Measurements from ENCODE around the gene KCNAB3.

KCNAB3 gene

DNA sequence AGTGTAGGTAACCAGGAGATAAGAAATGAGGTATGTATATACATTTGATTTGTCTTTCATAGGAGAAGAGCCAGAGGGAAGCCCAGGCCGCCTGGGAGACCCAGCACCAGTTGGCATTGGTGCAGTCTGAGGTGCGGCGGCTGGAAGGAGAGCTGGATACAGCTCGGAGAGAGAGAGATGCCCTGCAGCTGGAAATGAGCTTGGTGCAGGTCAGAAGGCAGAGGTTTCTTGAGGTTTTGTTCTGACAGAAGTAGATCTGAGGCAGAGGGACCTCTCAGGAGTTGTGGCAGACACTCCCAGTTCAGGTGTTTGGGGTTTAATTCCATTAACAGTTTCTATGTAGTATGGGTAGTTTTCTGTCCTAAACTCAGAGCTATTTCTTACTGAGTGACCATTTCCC is 10.4 kb upstream of the KCNAB3 start:
- DNase-seq (ENCODE audit: low spot score): no peak

DNA sequence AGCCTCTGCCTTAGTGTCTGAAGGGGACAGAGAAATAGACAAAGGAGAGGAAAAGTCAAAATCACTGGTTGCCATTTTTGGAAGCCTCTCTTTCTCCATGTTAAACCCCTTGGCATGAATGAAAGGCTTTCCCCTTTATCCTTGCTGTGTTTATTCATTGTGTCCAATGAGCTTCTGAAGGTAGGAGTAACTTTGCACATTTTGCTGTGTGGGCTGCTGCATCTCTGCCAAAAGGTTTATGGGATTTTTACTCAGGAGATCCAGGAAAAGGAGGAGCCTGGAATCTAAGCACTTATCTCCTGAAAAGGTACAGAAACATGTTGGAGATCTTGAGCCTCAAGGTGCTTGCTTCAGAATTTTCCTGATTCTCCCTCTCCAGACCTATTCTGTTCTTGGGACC is 6.2 kb upstream of the KCNAB3 start:
- DNase-seq (ENCODE audit: low spot score): no peak

DNA sequence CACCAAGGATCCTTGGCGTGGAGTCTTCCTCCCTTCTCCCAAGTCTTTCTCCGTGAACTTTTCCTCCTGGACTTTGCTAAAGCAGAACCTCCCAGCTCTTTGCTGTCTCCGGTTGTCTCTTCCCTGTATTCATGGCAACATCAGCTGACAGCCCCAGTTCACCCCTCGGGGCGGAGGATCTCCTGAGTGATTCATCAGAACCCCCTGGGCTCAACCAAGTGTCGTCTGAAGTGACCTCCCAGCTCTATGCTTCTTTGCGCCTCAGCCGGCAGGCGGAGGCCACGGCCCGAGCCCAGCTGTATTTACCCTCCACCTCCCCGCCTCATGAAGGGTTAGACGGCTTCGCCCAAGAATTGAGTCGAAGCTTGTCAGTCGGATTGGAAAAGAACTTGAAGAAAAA is 3.3 kb upstream of the KCNAB3 start:
- DNase-seq (ENCODE audit: low spot score): peak; percentile 71

DNA sequence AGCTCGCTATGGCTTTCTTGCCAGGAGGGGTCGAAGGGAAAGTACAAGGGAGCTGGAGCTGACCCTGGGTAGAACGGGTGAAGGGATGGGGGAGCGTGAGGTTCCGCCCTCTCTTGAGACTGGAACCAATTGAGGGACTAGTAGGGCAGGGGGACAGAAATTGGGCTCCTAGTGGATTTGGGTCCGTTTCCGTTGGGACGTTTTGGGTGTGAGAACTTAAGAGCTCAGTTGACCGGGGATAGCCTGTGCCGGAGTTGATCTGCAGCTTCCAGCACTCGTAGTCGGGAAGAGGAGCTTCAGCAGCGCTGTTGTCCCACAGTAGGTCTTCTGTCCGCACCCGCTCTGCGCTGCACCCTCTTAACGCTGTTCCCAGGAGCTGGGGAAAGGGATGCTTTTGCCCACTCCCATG is 2.8 kb upstream of the KCNAB3 start:
- peak; percentile 53 for DNase-seq (ENCODE audit: low spot score)

DNA sequence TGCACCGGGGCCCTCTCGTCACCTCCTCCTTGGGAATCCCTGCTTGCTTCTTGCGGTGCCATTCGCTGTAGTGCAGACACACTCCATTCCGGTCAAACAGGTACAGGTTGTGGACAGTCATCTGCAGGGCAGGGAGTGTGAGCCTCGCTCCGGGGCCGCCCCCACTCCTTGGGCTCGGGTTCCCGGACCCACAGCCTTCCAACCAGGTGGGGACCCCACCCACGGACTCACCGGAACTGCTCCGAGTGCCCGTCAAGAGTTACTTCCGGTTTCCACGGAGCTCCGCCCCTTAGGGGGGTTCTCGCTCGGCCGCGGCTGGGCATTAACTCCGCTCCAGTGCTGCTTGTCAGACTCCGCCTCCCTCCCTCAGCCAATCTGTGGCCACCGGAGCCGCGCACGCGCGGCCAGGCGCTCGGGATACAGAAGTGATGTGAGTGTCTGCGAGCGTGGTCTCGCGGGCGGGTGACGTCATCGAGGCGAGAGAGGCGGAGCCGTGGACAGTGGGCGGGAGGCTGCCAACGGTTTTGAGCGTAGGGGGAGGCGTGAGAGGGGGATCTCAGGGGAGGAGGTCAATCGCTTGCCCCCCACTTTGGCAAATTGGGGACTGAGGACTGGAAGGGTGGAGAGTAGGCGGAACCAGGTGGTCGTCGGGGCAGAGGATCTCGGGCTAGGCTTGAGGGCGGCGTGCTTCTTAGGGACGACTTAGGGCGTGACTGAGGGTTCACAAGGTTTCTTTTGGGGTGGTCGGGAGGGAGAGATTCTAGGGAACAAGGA is 2.2 kb upstream of the KCNAB3 start, which contains the start of the genes CNTROB and TRAPPC1:
Gene CNTROB (plus strand): TSS at position 498 of the 774 bp plus-strand sequence. CDS start 874 bp downstream, outside the sequence.
Gene TRAPPC1 (minus strand): TSS at position 238 of the 774 bp plus-strand sequence. CDS start 117 bp downstream, at position 121.
- peak; percentile 100 for DNase-seq (ENCODE audit: low spot score)

DNA sequence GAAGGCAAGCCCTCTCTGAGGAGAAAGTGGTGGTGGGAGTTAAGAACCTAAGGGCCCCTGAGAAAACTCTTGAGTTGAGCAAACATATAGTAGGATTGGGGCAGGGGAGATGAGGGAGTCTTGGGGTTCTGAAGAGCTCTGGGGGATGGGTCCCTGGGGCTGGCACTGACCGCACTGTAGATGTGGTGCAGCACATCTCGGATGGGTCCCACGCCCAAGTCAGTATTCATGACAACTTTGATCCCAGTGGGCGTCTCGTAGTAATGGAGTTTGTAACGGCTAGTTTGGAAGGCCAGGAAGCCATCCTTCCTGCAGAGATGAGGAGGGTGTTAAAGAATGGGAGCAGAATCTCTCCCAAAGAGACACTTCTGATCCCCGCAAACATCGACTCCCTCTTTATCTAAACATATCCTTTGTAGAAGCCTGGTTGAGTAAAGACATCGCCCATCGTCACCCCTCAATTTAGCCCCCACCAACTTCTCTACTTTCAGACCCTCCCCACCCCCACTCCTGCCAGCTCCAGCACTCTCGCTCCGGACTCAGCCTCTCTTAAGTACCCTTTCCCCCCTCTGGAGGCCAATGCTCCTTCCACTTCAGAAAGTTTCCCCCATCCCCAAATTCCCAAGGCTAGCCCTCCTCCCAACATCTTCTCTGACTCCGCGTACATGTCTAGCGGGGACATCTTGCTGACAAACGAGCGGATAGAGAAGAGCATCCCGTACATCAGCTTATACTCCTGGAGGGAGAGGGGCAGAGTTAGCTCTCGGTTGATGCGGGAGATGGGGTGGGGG is 1.4 kb upstream of the KCNAB3 start:
- DNase-seq (ENCODE audit: low spot score): no peak

DNA sequence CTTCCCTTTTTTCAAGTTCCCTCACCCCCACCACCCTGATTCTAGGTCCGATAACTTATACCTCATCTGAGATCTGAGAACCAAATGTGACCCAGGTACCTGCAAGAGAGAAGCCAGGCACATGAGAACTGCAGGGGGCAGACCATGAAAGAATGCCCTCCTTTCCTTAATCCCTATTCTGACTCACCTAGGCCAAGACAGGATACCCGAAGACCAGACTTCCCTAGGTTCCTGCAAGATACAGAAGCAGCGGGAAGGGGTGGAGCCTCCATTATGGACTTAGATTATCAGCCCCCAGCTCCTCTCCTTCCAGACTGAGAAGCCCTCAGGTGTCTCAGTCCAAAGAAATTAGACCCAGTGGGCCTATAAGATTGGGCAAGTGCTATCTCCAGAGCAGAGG is 2.1 kb downstream of the KCNAB3 start:
- DNase-seq (ENCODE audit: low spot score): no peak

DNA sequence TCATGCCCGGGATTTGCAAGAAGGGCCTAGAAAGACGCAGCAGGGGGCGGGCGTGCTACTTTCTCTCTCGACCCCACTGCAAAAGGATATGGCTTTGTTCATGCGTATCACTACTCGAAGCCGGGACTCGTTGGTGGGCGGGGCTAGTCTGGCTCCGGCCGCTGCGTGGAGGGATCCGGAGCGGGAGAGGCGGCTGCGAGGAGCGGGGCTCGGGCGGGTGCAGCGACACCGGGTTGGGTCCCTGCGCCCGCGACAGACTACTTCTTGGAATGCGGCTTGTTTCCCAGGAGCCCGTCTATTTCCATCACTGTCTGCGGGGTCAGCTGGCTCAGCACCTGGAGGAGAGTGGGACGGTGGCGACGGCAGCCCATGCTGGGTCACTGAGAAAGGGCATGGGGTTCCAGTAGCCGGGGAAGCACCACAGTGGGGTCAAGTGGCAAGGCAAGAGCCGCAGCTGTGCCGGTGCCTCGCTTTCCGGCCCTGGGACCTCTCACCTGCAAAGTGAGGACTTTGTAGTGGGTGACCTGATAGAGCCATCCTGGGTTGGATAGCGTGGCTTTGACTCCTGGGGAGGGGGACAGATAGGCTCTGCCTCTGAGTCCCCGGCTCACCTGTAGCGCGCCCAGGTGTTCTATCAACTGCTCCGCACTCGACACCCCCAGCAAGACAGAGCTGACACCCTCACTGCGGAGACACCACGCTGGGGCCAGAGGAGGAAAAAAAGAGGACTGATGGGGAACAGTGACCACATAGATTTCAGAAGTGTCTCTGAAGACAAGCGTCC is 6.6 kb downstream of the KCNAB3 start:
- DNase-seq (ENCODE audit: low spot score): peak; percentile 89

DNA sequence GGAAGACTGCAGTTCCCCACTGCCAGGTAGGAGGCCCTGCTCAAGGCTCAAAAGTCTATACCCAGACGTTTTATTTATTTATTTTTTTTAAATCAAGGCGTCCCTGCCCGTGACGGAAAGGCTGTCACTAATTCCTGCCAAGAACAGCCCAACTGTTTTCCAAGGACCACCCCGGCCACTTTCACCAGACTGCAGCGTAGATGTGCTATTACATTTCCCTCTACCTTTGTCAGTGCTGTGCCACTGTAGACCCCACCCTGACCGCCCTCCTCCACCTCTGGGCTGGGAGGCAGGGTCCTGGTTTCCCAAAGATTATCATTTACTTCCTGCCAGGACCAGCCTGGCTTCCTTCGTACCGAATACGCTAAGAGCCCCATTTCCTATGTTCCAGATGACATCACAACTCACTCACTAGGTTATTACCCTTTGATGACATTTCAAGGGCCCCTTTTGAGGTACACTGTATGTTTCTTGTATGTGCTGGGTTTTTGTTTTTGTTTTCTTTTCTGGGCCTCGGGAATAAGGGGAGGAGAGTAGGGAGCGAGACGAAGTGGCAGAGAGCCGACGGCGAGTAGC is 7.3 kb downstream of the KCNAB3 start:
- no peak for DNase-seq (ENCODE audit: low spot score)

DNA sequence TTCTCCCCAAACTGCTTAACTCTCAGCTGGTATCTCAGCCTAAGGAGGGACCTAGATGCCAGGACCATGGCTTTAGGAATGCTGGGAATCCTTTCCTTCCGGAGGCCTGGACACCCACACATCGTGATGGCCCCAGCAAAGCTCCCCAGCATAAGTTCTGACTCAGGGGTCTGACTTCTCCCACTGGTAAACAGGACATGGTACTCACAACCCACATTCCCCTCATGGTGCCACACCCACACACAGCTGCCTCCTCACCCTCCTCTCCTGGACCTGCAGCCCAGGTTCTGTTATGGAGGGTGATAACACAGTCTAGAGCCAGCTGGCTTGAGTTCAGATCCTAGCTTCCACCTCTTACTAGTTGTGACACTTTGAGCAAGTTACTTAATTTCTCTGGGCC is 12.8 kb downstream of the KCNAB3 start:
- DNase-seq (ENCODE audit: low spot score): peak; percentile 55

DNA sequence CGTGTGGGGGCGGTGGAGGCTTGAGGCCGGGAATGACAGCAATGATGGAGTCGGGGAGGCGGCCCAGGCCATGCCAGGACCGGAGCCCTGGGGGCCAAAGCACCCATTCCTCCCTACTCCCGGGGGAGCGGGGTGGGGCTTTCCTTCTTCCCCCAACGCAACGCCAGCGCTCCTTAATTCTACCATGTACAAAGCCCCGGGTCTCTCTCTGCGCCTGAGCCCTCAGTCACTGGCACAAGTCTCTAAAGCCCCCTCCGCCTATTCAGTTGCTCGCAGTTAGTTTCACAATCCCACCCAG is 13.3 kb downstream of the KCNAB3 start:
- no peak for DNase-seq (ENCODE audit: low spot score)

DNA sequence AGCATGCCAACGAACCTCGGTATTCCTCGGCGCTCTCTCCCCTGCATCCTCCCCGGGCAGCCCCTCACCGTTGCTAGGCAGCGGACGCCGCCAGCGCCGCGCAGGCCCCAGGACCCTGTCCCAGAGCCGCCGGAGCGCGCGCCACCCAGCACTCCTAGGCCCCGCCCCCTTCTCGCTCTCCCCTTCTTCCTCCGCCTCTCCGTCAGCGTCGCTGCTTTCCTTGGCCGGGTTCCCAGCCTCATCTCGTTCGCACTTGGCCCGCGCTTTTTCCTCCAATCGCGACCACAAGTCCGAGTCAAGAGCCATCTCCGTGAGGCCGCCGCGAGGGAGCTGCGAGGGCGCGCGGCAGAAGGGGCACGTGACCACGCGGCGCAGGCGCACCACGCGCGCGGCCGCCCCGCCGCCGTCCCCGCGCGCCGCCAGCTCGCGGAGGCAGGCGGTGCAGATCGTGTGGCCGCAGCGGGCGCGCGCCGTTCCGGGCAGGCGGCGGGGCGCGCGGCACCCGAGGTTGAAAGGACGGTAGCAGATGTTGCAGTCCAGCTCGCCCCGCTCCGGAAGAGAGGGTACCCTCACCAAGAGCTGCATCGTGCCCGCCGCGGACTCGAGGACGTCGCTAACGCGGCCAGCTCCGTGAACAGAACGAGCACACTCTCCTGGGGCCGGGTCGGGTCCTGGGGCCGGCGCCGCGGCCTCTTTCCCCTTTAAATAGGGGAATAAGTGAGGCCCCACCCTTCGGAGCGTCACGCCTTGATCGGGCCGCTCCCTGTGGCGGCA is 13.9 kb downstream of the KCNAB3 start, which contains the start of gene RNF227:
Gene RNF227 (minus strand): TSS at position 679 of the 774 bp plus-strand sequence. CDS start 94 bp downstream, at position 585.
- peak; percentile 94 for DNase-seq (ENCODE audit: low spot score)

DNA sequence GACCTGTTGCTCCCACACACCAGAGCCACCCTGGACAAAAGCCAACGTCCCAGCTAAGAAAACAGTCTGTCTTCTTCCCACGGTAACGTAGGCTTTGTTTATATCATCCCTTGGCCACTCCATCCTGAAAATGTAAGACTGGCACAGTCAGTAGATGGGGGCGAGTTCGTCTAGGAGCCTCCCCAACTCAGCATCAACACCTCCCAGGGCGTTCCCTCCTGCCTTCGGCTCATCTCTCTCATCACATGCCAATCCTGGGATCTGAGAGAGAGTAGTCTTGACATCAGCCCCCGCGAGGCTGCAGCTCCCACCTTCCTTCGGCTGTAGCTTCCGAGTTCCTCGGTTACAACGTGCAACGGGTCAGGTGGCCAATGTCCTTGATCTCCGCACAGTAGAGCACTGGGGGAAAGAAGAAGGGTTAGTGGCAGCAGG is 14.5 kb downstream of the KCNAB3 start:
- DNase-seq (ENCODE audit: low spot score): peak; percentile 28

DNA sequence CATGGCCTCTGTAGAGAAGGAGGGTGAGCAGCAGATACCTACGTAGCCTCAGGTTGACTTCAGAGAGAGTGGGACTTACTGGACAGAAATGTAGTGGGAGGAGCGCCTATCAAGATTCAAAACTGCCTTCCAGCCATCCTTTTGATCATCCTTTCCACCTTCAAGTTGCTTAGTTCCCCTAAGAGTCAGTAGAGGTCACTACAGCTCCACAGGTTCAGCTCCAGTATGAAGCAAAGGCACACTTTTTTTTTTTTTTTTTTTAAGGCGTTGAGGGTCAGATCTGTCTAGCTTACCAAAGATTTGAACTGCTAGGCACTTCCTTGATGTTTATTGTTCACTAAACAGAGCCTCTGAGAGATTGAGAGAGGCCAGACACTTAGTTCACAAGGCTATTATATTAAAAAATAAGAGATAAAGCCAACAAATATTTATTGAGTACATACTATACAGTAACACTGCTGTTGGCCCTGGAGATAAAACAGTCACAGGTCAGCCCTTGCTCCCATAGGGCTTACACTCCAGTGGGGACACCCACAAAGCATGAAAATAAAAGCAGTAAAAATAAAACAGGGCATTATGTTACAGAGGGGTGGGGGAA is 16.6 kb downstream of the KCNAB3 start:
- DNase-seq (ENCODE audit: low spot score): peak; percentile 74

DNA sequence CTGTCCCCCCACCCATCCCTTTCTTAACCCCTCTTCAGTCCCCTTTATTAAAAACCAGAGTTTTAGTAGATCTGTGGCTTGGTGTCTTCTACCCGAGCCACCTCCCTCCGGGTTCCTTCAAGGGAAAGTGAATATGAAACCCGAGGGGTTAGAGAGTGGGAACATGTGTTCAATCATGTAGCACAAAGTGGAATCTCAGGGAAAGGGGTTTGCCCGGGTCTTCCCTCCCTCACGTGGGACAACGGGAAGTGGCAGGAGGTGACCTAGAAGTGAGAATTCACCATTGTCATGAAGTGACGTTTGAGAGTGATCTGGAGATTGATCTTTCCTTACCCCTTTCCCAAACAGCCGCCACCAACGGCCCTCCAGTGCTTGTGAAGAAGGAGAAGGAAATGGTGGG is 18.5 kb downstream of the KCNAB3 start:
- DNase-seq (ENCODE audit: low spot score): no peak

DNA sequence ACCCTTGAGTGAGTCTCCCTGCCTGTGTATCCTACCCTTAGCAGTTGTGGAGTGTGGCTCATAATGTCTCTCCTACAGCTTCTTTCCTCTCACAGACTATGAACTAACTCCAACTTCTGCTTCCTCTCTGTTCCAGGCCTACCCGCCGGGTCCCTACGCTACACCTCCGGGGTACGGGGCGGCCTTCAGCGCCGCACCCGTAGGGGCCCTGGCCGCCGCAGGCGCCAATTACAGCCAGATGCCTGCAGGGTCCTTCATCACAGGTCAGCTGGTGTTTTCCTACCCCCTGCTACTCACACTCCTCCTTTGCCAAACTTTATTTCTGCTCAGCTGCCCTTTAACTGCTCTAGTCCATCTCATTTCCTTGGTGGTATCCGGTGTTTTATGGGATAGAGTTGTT is 18.9 kb downstream of the KCNAB3 start:
- no peak for DNase-seq (ENCODE audit: low spot score)

DNA sequence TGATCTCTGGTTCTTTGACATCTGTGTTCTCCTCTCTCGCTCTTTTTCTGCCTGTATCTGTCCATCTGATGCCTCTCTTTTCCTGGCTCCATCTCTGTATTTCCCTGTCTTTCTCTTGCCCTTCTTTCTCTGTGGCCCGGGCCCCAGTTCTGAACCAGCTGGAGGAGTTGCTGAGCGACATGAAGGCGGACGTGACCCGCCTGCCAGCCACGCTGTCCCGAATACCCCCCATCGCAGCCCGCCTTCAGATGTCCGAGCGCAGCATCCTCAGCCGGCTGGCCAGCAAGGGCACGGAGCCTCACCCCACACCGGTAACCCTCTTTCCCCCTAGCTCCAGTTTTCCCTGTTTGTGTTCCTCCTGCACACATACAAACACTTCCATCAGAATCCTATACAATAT is 19.4 kb downstream of the KCNAB3 start:
- DNase-seq (ENCODE audit: low spot score): no peak

DNA sequence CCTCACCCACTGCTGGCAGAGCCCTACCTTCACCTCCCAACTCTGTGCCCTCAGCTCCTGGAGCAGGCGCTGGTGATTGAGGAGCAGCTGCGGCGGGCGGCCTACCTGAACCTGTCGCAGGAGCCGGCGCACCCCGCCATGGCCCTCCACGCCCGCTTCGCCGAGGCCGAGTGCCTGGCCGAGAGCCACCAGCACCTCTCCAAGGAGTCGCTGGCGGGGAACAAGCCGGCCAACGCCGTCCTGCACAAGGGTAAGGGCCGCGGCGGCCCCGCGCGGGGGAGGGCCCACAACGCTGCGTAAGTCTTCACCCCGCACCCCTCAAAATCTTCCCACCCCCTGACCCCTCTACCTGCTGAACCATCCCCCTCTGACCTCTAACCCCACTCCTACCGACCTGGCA is 20.6 kb downstream of the KCNAB3 start:
- DNase-seq (ENCODE audit: low spot score): no peak

DNA sequence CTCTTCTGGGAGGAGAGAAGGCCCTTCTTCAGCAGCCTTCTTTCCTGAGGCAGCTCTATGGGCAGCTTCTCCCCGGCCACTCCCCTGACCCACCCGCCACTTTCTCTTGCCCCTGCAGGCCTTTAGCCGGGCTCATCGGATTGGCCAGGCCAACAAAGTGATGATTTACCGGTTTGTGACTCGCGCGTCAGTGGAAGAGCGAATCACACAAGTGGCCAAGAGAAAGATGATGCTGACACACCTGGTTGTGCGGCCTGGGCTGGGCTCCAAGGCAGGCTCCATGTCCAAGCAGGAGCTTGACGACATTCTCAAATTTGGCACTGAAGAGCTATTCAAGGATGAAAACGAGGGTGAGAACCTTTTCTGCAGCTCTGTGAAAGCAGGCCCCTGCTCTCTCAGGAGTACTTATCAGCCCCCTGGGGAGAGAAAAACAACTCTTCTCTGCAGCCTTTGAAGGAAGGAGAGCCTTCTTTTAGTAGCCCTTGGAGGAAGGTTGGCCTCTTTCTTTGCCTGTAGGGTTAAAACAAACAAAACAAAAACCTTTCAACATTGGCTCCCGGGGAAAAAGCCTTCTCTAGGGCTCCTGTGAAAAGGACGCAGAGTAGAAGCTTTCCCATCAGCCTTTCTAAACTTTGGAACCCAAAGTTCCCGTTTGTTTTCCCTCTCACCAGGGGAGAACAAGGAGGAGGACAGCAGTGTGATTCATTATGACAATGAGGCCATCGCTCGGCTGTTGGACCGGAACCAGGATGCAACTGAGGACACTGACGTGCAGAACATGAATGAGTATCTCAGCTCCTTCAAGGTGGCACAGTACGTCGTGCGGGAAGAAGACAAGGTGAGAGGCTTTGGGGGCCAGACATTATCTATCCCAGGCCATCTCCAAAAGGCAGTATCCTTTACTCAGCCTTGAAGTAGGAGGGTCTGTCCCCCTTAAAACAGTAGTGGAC is 26.2 kb downstream of the KCNAB3 start:
- DNase-seq (ENCODE audit: low spot score): no peak

DNA sequence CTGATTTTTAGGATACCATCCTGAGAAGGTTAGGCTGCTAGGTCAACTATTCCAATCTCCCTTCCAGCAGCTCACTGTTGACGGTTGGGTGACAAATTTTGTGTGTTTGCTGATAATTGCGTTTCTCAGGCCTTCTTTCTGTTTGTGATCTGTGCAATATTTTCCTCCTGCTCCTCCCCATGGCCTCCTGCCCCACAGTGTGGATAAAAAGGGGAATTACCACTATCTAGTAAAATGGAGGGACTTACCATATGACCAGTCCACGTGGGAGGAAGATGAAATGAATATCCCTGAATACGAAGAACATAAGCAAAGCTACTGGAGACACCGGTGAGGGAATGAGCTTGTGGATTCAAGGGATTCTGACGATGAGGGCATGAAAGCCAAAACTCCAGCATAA is 31.9 kb downstream of the KCNAB3 start:
- peak; percentile 62 for DNase-seq (ENCODE audit: low spot score)
